Activated CD4-positive, alpha-beta memory T cell treated with anti-CD3 and anti-CD28 coated beads for 36 hours (primary cell): ENCODE results near the gene SDK2. TPM values are rescaled to one million over a fixed set of nuclear protein-coding genes. Genes with fewer than 3 reads are reported as not detected.

ENCODE experiments used
- CTCF ChIA-PET: fragments of 350-600 bp; sonication (Branson Sonifier 250); formaldehyde crosslinking; loops from one replicate; lab custom pipeline; 2021; ENCODE audit warnings: antibody characterized with exemption, inconsistent platforms; lab: Charles Lee
- POLR2A ChIA-PET: fragments of 350-600 bp; sonication (Branson Sonifier 250); formaldehyde crosslinking; loops from one replicate; lab custom pipeline; 2021; ENCODE audit warnings: antibody characterized with exemption; lab: Charles Lee
- DNase-seq: peaks from one replicate; pipeline ENCODE4 v3.0.0-alpha.2; 2020
- H3K27ac Mint-ChIP-seq: one replicate; pipeline ENCODE4 v1.8.0; 2021; ENCODE audit warnings: mixed read lengths
- H3K27me3 Mint-ChIP-seq: one replicate; pipeline ENCODE4 v1.8.0; 2021; ENCODE audit warnings: mixed read lengths
- H3K36me3 Mint-ChIP-seq: one replicate; pipeline ENCODE4 v1.8.0; 2021; ENCODE audit warnings: mixed read lengths
- H3K4me1 Mint-ChIP-seq: one replicate; pipeline ENCODE4 v1.8.0; 2021; ENCODE audit warnings: low read depth, mixed read lengths
- H3K4me3 Mint-ChIP-seq: one replicate; pipeline ENCODE4 v1.8.0; 2021; ENCODE audit warnings: mild to moderate bottlenecking, mixed read lengths
- H3K9me3 Mint-ChIP-seq: one replicate; pipeline ENCODE4 v1.8.0; 2021; ENCODE audit warnings: mixed read lengths
- intact Hi-C: fragments of 100-400 bp; cut with micrococcal nuclease; formaldehyde crosslinking; loops from one replicate; pipeline ENCODE4 v1.15.1; 2023
- total RNA-seq, 2 experiments: library from RNA; stranded (reverse); gene quantifications; one replicate each; pipeline ENCODE4 v1.2.3, GENCODE V29; 2021

SDK2 gene, protein sequence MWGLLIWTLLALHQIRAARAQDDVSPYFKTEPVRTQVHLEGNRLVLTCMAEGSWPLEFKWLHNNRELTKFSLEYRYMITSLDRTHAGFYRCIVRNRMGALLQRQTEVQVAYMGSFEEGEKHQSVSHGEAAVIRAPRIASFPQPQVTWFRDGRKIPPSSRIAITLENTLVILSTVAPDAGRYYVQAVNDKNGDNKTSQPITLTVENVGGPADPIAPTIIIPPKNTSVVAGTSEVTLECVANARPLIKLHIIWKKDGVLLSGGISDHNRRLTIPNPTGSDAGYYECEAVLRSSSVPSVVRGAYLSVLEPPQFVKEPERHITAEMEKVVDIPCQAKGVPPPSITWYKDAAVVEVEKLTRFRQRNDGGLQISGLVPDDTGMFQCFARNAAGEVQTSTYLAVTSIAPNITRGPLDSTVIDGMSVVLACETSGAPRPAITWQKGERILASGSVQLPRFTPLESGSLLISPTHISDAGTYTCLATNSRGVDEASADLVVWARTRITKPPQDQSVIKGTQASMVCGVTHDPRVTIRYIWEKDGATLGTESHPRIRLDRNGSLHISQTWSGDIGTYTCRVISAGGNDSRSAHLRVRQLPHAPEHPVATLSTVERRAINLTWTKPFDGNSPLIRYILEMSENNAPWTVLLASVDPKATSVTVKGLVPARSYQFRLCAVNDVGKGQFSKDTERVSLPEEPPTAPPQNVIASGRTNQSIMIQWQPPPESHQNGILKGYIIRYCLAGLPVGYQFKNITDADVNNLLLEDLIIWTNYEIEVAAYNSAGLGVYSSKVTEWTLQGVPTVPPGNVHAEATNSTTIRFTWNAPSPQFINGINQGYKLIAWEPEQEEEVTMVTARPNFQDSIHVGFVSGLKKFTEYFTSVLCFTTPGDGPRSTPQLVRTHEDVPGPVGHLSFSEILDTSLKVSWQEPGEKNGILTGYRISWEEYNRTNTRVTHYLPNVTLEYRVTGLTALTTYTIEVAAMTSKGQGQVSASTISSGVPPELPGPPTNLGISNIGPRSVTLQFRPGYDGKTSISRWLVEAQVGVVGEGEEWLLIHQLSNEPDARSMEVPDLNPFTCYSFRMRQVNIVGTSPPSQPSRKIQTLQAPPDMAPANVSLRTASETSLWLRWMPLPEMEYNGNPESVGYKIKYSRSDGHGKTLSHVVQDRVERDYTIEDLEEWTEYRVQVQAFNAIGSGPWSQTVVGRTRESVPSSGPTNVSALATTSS (N-terminal part only)
- total RNA-seq, result under 1 TPM; 0.05 to 0.12 TPM

DNA sequence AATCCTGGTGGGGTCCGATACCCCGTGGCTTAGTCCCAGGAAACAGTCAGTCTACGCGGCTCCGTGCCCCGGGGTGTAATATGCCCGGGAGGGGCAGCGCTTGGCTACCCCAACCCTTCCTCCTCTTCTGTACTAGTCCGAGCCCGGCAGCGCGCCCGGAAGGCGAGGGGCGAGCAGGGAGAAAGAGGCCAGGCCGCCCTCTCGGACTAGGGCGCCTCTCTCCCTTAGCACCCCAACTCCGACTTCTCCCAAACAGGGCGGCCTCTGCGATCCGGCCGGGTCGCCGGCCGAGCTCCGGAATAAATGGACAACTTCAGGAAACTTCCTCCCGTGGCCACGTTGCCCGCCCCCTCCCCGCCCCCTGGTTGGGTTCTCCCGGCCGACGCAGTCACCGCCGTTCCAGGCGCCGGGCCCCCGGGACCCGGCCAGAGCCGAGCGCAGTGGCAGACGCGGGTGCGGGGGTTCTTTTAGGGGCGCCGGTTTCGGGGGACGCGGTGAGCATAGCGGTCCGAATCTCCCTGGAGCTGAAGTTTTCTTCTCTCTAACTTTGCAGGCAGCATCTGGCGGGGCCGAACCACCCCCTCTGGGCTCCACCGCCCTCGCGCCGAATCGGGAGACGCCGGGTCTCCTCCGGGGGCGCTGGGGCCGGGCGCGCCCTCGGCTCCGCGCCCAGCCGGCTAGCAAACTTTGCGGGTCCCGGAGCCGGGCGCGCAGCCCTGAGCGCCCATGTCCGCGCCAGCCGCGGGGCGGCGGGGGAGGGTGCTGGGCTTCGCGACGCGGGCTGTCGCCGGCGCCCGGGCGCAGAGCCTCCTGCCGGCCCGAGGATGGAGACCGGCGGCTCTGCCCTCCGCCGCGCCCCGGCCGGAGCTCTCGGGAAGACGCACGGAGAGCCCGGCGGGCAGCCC, at the start of gene SDK2:
TSS of gene SDK2 (minus strand) at position 301 of the 905 bp plus-strand sequence. CDS start 357 bp downstream, outside the sequence.
- no peak for DNase-seq
- POLR2A ChIA-PET, result no interaction called here
- intact Hi-C loops, result loop anchor here (5.0 to 10.0 kb wide), 2 partner anchors 73 to 310 kb away; no protein-coding TSS in a partner anchor

DNA sequence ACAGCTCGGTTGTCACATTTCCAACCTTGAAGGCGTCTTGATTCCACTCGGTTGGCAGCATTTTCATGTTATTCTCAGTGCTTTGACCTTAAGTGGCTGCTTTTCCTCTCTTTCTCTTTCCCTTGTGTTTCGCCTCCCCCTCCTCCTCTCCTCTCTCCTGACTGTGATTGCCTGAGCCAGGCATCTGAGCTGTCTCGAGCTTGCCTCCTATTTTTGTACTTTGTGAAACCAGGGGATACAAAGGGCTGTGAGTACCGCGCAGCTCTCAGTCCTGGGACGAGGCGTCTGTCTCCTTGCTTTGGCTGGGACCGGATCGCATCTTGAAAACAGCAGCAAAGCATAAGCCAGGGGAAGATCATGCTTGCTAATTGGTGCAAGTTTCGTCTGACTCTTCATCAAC, 48.8 kb upstream of the SDK2 start:
- Mint-ChIP-seq H3K4me1 (no peaks in the 10 kb centered on the region), H3K36me3 (no peaks in the 10 kb centered on the region), H3K27me3 (no peaks in the 10 kb centered on the region), H3K4me3 (no peak overlapping the region), H3K27ac (no peak overlapping the region), H3K9me3 (peaks cover 4% of the 10 kb centered on the region)
- DNase-seq, result no peak
- intact Hi-C loops, result no loop called here
- CTCF ChIA-PET, result no interaction called here
- POLR2A ChIA-PET, result no interaction called here

More for the DNA sequence above, at the start of gene SDK2:
- H3K4me3 Mint-ChIP-seq, result peak within 1 kb of the TSS; percentile 60
- no peaks in the 10 kb centered on the region for H3K36me3 Mint-ChIP-seq
- peaks cover 21% of the 10 kb centered on the region for H3K27me3 Mint-ChIP-seq
- no peak within 1 kb of the TSS for H3K27ac Mint-ChIP-seq
- no peaks in the 10 kb centered on the region for H3K9me3 Mint-ChIP-seq
- CTCF ChIA-PET, result interaction anchor here (1.1 kb wide), 1 partner anchor 76 kb away, joined by 3 read pairs; no protein-coding TSS in a partner anchor
- peaks cover 9% of the 10 kb centered on the region for H3K4me1 Mint-ChIP-seq

DNA sequence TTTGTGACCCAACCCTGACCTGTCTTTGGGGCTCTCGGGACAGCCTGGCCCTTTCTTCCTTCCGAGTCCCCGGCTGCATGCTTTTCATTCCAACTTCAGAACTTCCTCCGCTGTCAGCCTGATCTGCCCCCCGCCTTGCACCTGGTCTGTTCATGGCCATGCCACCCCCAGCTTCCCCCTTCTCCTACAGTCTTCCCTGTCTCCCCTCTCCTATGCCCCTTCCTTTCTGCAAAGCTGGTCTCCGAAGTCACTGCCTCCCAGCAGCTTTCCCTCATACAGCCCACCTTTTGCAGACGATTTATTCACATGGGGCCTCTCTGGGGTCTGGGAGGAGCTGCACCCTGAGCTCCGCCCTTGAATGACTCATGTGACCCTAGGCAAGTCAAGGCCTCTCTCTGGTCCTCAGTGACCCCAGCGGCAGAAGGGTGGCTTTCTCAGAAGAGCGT, 47.1 kb upstream of the SDK2 start:
- Mint-ChIP-seq H3K9me3 (peaks cover under 1% of the 10 kb centered on the region), H3K4me1 (no peaks in the 10 kb centered on the region), H3K27ac (no peak overlapping the region), H3K27me3 (no peaks in the 10 kb centered on the region), H3K36me3 (no peaks in the 10 kb centered on the region), H3K4me3 (no peak overlapping the region)
- ChIA-PET CTCF (no interaction called here), POLR2A (no interaction called here)
- DNase-seq, result no peak
- intact Hi-C loops, result no loop called here

DNA sequence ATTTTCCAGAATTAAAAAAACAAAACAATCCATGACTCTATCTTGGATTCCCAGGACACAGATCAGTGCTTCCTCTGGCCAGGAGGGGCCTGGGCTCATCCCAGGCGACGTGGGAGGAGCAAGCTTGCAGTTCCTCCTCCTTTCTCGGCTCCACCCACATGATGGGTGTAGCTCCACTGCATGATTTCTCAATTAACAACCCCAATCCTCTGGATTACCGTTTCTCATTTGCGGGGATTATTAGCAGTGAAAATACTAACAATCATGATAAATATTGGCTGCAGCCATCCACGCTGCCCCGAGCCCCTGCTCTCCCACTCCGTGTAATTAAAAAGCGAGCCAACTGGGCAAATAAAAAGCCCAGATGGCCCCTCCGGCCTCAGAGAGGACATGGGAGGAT, 46.4 kb upstream of the SDK2 start:
- Mint-ChIP-seq H3K27ac (no peak overlapping the region), H3K27me3 (no peaks in the 10 kb centered on the region), H3K4me1 (no peaks in the 10 kb centered on the region), H3K4me3 (no peak overlapping the region), H3K9me3 (no peaks in the 10 kb centered on the region), H3K36me3 (no peaks in the 10 kb centered on the region)
- CTCF ChIA-PET, result no interaction called here
- DNase-seq, result no peak
- POLR2A ChIA-PET, result no interaction called here
- intact Hi-C loops, result no loop called here

DNA sequence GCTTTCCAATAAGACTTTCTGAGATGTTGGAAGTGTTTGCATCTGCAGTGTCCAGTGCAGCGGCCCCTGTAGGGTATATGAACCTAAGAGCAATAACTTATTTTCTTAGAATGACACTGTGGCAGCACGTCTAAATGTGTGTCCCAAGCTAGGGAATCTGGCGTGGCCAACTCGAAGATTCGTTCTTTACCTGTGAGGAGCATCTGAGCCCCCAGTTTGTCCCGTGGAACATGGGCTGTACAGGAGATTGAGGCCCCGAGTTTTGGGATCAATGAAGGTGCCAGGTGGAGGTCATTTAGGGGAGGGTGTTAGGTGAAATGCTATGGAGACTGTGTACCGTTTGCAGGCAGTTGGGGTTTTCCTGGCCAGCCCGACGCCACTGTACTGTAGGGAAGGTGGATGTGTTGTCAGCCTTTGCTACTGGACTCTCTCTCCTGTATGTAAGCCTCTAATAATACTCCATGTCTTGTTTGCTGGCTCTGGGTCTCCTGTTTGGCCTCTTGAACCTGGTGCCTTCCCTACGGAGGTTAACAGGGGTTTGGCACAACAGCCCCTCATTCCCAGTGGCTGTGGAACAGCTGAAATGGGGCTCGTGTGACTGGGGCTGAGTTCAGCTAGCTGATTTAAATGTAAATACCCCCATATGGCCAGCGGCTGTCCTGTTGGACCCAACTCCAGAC, 45.5 kb upstream of the SDK2 start:
- H3K36me3 Mint-ChIP-seq, result no peaks in the 10 kb centered on the region
- DNase-seq, result no peak
- no peak overlapping the region for H3K27ac Mint-ChIP-seq
- ChIA-PET POLR2A (no interaction called here), CTCF (no interaction called here)
- H3K9me3 Mint-ChIP-seq, result no peaks in the 10 kb centered on the region
- H3K27me3 Mint-ChIP-seq, result no peaks in the 10 kb centered on the region
- H3K4me1 Mint-ChIP-seq, result no peaks in the 10 kb centered on the region
- intact Hi-C loops, result no loop called here
- H3K4me3 Mint-ChIP-seq, result no peak overlapping the region

DNA sequence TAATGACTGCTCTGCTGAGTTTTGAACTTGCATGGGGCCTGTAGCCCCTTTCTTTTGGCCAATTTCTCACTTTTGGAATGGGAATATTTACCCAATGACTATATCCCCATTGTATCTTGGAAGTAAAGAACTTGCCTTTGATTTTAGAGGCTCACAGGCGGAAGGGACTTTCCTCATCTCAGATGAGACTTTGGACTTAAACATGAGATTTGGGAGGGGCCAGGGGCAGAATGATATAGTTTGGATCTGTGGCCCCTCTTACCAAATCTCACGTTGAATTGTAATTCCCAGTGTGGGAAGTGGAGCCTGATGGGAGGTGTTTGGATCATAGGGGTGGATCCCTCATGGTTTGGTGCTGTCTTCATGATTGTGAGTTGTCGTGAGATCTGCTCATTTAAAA, 42.7 kb upstream of the SDK2 start:
- ChIA-PET POLR2A (no interaction called here), CTCF (no interaction called here)
- no peak overlapping the region for H3K27ac Mint-ChIP-seq
- H3K27me3 Mint-ChIP-seq, result no peaks in the 10 kb centered on the region
- H3K9me3 Mint-ChIP-seq, result peaks cover 3% of the 10 kb centered on the region
- DNase-seq, result no peak
- peaks cover 2% of the 10 kb centered on the region for H3K36me3 Mint-ChIP-seq
- no peak overlapping the region for H3K4me3 Mint-ChIP-seq
- intact Hi-C loops, result no loop called here
- H3K4me1 Mint-ChIP-seq, result no peaks in the 10 kb centered on the region

DNA sequence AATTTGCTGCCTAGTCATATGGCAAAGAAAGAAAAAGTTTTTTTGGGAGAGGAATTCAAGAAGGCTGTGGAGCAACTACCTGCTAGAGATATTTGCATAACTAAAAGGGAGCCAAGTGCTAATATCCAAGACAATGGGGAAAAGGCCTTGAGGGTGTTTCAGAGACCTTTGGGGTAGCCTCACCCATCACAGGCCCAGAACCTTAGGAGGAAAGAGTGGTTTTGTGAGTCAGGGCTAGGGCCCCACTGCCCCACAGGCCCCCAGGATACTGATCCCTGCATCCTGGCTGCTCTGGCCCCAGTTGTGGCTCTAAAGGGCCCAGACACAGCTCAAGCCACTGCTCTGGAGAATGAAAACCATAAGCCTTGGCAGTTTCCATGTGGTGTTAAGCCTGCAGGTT, 41.9 kb upstream of the SDK2 start:
- Mint-ChIP-seq H3K27ac (no peak overlapping the region), H3K27me3 (no peaks in the 10 kb centered on the region), H3K9me3 (peaks cover 9% of the 10 kb centered on the region), H3K36me3 (peaks cover 2% of the 10 kb centered on the region), H3K4me3 (no peak overlapping the region), H3K4me1 (no peaks in the 10 kb centered on the region)
- DNase-seq, result no peak
- CTCF ChIA-PET, result no interaction called here
- intact Hi-C loops, result no loop called here
- POLR2A ChIA-PET, result no interaction called here

DNA sequence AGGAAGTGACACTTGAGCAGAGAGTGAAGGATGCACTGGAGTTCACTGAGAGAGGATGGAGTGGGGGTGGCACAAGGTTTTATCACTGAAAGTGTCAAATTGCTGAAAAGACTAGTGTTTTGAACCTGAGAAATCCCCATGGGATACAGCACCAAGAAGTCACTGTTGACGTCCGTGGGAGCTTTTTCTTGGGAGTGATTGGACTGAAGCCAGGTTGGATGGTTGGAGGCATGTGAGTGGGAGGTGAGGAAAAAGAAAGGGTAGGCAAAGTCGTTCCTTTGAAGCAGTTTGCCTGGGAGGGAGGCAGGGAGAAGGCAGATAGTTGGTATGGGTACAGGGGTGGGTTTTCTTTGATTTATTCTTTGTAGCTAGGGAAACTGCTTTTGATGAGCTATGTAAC, 39.9 kb upstream of the SDK2 start:
- Mint-ChIP-seq H3K4me1 (no peaks in the 10 kb centered on the region), H3K9me3 (peaks cover 9% of the 10 kb centered on the region), H3K27me3 (peaks cover 3% of the 10 kb centered on the region), H3K4me3 (no peak overlapping the region), H3K36me3 (peaks cover 2% of the 10 kb centered on the region), H3K27ac (no peak overlapping the region)
- POLR2A ChIA-PET, result no interaction called here
- CTCF ChIA-PET, result no interaction called here
- intact Hi-C loops, result no loop called here
- DNase-seq, result no peak

DNA sequence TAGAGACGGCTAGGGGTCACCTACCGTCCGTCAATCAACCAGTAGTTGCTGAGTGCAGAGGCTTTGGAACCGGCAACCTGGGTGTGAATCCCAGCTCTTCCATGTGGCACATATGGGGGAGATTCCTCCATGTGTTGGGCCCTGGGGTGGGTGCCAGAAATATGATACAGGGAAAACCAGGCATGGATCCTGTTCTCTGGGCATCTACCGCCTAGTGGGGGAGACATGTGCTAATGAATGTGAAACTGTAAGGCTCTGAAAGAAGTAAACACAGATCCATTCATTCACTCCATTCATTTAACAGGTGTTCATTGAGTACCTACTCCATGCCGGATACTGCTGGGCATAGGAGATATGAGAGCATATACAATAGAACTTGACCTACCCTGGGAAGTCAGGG, 39.5 kb upstream of the SDK2 start:
- Mint-ChIP-seq H3K4me3 (no peak overlapping the region), H3K9me3 (peaks cover 9% of the 10 kb centered on the region), H3K4me1 (no peaks in the 10 kb centered on the region), H3K27ac (no peak overlapping the region), H3K27me3 (peaks cover 6% of the 10 kb centered on the region), H3K36me3 (peaks cover 2% of the 10 kb centered on the region)
- ChIA-PET CTCF (no interaction called here), POLR2A (no interaction called here)
- intact Hi-C loops, result no loop called here
- no peak for DNase-seq

DNA sequence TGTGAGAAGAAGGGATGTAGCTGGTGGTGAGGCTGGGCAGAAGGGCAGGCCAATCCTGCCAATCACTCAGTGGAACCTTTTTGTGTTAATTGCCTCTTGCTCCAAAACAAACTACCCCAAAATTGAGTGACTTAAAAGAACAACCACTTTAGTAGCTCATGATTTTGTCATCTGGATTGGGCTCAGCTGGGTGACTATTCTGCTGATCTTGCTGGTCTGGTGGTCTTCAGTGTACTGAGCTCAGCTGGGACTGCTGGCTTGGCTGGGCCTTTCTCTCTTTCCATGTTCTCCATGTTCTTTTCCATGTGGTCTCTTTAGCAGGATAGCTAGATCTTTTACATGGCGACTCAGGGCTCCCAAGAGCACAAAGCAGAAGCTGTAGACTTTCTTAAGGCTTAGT, 37.7 kb upstream of the SDK2 start:
- intact Hi-C loops, result no loop called here
- Mint-ChIP-seq H3K4me1 (no peaks in the 10 kb centered on the region), H3K4me3 (no peak overlapping the region), H3K36me3 (peaks cover 2% of the 10 kb centered on the region), H3K27me3 (peaks cover 6% of the 10 kb centered on the region), H3K27ac (no peak overlapping the region), H3K9me3 (peaks cover 9% of the 10 kb centered on the region)
- CTCF ChIA-PET, result no interaction called here
- no peak for DNase-seq
- POLR2A ChIA-PET, result no interaction called here

DNA sequence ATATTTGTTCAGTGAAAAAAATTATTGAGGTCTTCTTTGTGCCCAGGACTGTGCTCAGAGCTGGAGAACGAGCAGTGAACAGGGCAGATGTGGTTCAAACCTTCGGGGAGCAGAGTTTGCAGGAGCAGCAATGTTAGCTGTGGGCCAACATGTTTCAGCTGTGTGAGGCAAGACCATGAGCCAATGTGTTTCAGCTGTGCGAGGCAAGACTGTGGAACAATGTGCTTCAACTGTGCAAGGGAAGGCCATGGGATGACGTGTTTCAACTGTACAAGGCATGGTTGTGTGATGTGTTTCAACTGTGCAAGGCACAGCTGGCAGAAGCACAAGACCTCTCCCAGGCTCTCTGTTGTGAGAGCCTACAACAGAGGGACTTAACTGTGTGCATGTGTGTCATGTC, 35.2 kb upstream of the SDK2 start:
- Mint-ChIP-seq H3K27me3 (peaks cover 9% of the 10 kb centered on the region), H3K36me3 (peaks cover 2% of the 10 kb centered on the region), H3K27ac (no peak overlapping the region), H3K4me1 (no peaks in the 10 kb centered on the region), H3K4me3 (no peak overlapping the region), H3K9me3 (peaks cover 9% of the 10 kb centered on the region)
- POLR2A ChIA-PET, result no interaction called here
- CTCF ChIA-PET, result no interaction called here
- DNase-seq, result no peak
- intact Hi-C loops, result no loop called here
